Right ventricle myocardium inferior (tissue), 1 donor: ENCODE data around the gene LPGAT1. TPM values are rescaled to one million over a fixed set of nuclear protein-coding genes. Genes with fewer than 3 reads are reported as not detected.

Source experiments
- ATAC-seq: fragments of 200-7000 bp; cut with Tn5 transposase; one replicate; pipeline ENCODE4 v1.9.1; 2020; ENCODE audit warnings: mild to moderate bottlenecking, moderate library complexity
- DNase-seq: peaks from one replicate; pipeline ENCODE4 v3.0.0; 2021; ENCODE audit errors: missing footprints
- intact Hi-C: fragments of 100-400 bp; cut with DNase I; formaldehyde crosslinking; loops from one replicate; pipeline ENCODE4 v1.11.0; 2022
- total RNA-seq: library from RNA; stranded (reverse); fragmentation: NEBNext Ultra II Directional; extraction: Animal tissue kit (Norgen Biotek cat#: 25700); gene quantifications from one replicate; pipeline ENCODE4 v1.2.1, GENCODE V29; 2021
- donor health status: DM: no; HTN: yes; CAD: no; lungs with severe emphysema.

The LPGAT1 gene
- total RNA-seq, 1 donor from 2014 or later: 22.2 TPM

GRCh38 chr1:211741116-211741515 lies 89.4 kb downstream of the LPGAT1 start:
- ATAC-seq (no peak), DNase-seq (no peak)
- intact Hi-C loops: no loop called here

- intact Hi-C loops: no loop called here
- ATAC-seq: no peak
- DNase-seq: no peak
Observed at GRCh38 chr1:211739671-211740411, 90.7 kb downstream of the LPGAT1 start.

- DNase-seq (no peak), ATAC-seq (no peak)
- intact Hi-C loops: no loop called here
Observed at GRCh38 chr1:211738691-211739301, 91.8 kb downstream of the LPGAT1 start.

GRCh38 chr1:211738096-211738690 lies 92.4 kb downstream of the LPGAT1 start:
- intact Hi-C loops: no loop called here
- DNase-seq (no peak), ATAC-seq (no peak)

GRCh38 chr1:211737115-211738035 lies 93.2 kb downstream of the LPGAT1 start:
- intact Hi-C loops: no loop called here
- ATAC-seq (no peak), DNase-seq (no peak)

GRCh38 chr1:211736351-211736915 lies 94.1 kb downstream of the LPGAT1 start:
- intact Hi-C loops: no loop called here
- ATAC-seq (no peak), DNase-seq (no peak)

GRCh38 chr1:211735208-211736170 lies 95.1 kb downstream of the LPGAT1 start:
- ATAC-seq (no peak), DNase-seq (no peak)
- intact Hi-C loops: no loop called here

- intact Hi-C loops: no loop called here
- DNase-seq: no peak
- no peak for ATAC-seq
Observed at GRCh38 chr1:211734791-211735190, 95.8 kb downstream of the LPGAT1 start.

GRCh38 chr1:211734359-211734758 lies 96.2 kb downstream of the LPGAT1 start:
- DNase-seq (no peak), ATAC-seq (no peak)
- intact Hi-C loops: no loop called here

- intact Hi-C loops: no loop called here
- ATAC-seq: no peak
Observed at GRCh38 chr1:211732293-211732980, 98.1 kb downstream of the LPGAT1 start.

GRCh38 chr1:211731456-211732292 lies 98.9 kb downstream of the LPGAT1 start:
- no peak for ATAC-seq
- intact Hi-C loops: no loop called here
- no peak for DNase-seq

More at GRCh38 chr1:211732293-211732980, 98.1 kb downstream of the LPGAT1 start:
- DNase-seq: no peak

- DNase-seq (no peak), ATAC-seq (no peak)
- intact Hi-C loops: no loop called here
Observed at GRCh38 chr1:211730347-211730746, 100.2 kb downstream of the LPGAT1 start.

GRCh38 chr1:211729238-211729637 lies 101.3 kb downstream of the LPGAT1 start:
- intact Hi-C loops: no loop called here
- ATAC-seq (no peak), DNase-seq (no peak)

- no peak for ATAC-seq
- intact Hi-C loops: no loop called here
- DNase-seq: no peak
Observed at GRCh38 chr1:211726467-211726995, 104.0 kb downstream of the LPGAT1 start.

GRCh38 chr1:211724687-211725196 lies 105.8 kb downstream of the LPGAT1 start:
- ATAC-seq (peak; percentile 23), DNase-seq (no peak)
- intact Hi-C loops: no loop called here

- intact Hi-C loops: no loop called here
- DNase-seq (no peak), ATAC-seq (no peak)
Observed at GRCh38 chr1:211723273-211723672, 107.3 kb downstream of the LPGAT1 start.
